ENCODE measurements around the gene FARP1. TPM values are rescaled to one million over a fixed set of nuclear protein-coding genes. Genes with fewer than 3 reads are reported as not detected.
A peak's percentile ranks its signal among the peaks of the same experiment; 100 is the strongest.

FARP1 gene
- total and polyA plus RNA-seq, 8 donors = 11.6 to 319 (median 70.3) TPM

GRCh38 chr13:98401934-98402333 is 259.0 kb downstream of the FARP1 start:
- Histone ChIP-seq H3K4me1 (peaks cover 0 to 45% (median 15%) of the 10 kb centered on the region in 4 donors), H3K27ac (peak overlapping the region in 3 of 5 donors; percentile 8 to 74 (median 42)), H3K4me3 (no peak overlapping the region), H3K27me3 (no peaks in the 10 kb centered on the region), H3K36me3 (peaks cover 0 to 14% (median 10%) of the 10 kb centered on the region in 4 donors), H3K9me3 (no peaks in the 10 kb centered on the region)
- WGBS, 5 donors = 54 to 81% (median 70%) methylated on average over 12 to 13 of the region's 13 CpGs
- DNase-seq = peak in 1 of 2 donors; percentile 67
- TF ChIP-seq POLR2AphosphoS5 (IDR thresholded peaks at IDR 0.05) (peak in 1 of 3 donors; percentile 3), POLR2A (IDR thresholded peaks at IDR 0.05) (no peak)
- intact Hi-C loops (cut with DNase I; ENCODE audit: low total_unique reads) = no loop called here

DNA sequence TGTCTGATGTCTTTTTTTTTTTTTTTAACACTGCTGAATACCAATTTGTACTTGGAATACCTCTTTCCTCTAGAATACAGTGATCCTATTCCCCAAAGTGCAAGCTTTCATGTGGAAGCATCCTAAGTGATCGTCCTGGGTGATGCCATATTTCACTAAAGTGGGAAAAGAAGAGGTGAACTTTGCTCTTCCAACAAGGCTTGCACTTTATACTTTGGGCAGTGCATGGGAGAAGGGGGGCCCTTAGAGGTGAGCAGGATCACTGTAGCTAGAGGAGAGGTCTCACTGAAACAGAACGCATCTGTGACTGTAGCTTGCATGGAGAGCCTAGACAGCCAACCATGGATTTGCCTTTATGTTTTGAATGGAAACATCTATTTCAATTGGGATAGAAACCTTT is 260.2 kb downstream of the FARP1 start:
- Histone ChIP-seq H3K36me3 (peaks cover 0 to 14% (median 10%) of the 10 kb centered on the region in 4 donors), H3K27me3 (no peaks in the 10 kb centered on the region), H3K9me3 (no peaks in the 10 kb centered on the region), H3K27ac (no peak overlapping the region), H3K4me1 (peaks cover 0 to 41% (median 13%) of the 10 kb centered on the region in 4 donors), H3K4me3 (no peak overlapping the region)
- intact Hi-C loops (cut with DNase I; ENCODE audit: low total_unique reads) = no loop called here
- 89 to 99% (median 94%) methylated on average over 2 of the region's 2 CpGs for WGBS, 5 donors
- TF ChIP-seq EP300 (IDR thresholded peaks at IDR 0.05) (no peak), POLR2AphosphoS5 (IDR thresholded peaks at IDR 0.05) (no peak), POLR2A (IDR thresholded peaks at IDR 0.05) (no peak)
- TF ChIP-seq, protein P1, sequence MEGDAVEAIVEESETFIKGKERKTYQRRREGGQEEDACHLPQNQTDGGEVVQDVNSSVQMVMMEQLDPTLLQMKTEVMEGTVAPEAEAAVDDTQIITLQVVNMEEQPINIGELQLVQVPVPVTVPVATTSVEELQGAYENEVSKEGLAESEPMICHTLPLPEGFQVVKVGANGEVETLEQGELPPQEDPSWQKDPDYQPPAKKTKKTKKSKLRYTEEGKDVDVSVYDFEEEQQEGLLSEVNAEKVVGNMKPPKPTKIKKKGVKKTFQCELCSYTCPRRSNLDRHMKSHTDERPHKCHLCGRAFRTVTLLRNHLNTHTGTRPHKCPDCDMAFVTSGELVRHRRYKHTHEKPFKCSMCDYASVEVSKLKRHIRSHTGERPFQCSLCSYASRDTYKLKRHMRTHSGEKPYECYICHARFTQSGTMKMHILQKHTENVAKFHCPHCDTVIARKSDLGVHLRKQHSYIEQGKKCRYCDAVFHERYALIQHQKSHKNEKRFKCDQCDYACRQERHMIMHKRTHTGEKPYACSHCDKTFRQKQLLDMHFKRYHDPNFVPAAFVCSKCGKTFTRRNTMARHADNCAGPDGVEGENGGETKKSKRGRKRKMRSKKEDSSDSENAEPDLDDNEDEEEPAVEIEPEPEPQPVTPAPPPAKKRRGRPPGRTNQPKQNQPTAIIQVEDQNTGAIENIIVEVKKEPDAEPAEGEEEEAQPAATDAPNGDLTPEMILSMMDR (IDR thresholded peaks at IDR 0.05) = no peak
- no peak for DNase-seq

- Histone ChIP-seq H3K4me3 (no peak overlapping the region), H3K27me3 (no peaks in the 10 kb centered on the region), H3K4me1 (peaks cover 0 to 29% (median 11%) of the 10 kb centered on the region in 4 donors), H3K27ac (peak overlapping the region in 1 of 5 donors; percentile 16), H3K36me3 (peaks cover 0 to 24% (median 12%) of the 10 kb centered on the region in 4 donors), H3K9me3 (no peaks in the 10 kb centered on the region)
- no peak for TF ChIP-seq POLR2A (IDR thresholded peaks at IDR 0.05)
- no peak for TF ChIP-seq POLR2AphosphoS5 (IDR thresholded peaks at IDR 0.05)
- TF ChIP-seq EP300 (IDR thresholded peaks at IDR 0.05) = no peak
- TF ChIP-seq, protein P1 (IDR thresholded peaks at IDR 0.05) = no peak
- intact Hi-C loops (cut with DNase I; ENCODE audit: low total_unique reads) = no loop called here
- peak in 1 of 2 donors; percentile 61 for DNase-seq
- 56 to 69% (median 64%) methylated on average over 7 of the region's 7 CpGs for WGBS, 5 donors
Measured at GRCh38 chr13:98405107-98405571, 262.2 kb downstream of the FARP1 start.

GRCh38 chr13:98405690-98406344 is 262.9 kb downstream of the FARP1 start:
- Histone ChIP-seq H3K4me3 (no peak overlapping the region), H3K27me3 (no peaks in the 10 kb centered on the region), H3K36me3 (peaks cover 0 to 25% (median 14%) of the 10 kb centered on the region in 4 donors), H3K27ac (no peak overlapping the region), H3K4me1 (peaks cover 0 to 23% (median 11%) of the 10 kb centered on the region in 4 donors), H3K9me3 (no peaks in the 10 kb centered on the region)
- intact Hi-C loops (cut with DNase I; ENCODE audit: low total_unique reads) = no loop called here
- 37 to 54% (median 49%) methylated on average over 8 of the region's 8 CpGs for WGBS, 5 donors
- DNase-seq = no peak
- TF ChIP-seq, protein P1 (IDR thresholded peaks at IDR 0.05) = no peak
- TF ChIP-seq EP300 (IDR thresholded peaks at IDR 0.05) (no peak), POLR2A (IDR thresholded peaks at IDR 0.05) (no peak), POLR2AphosphoS5 (IDR thresholded peaks at IDR 0.05) (no peak)

GRCh38 chr13:98406427-98406826 is 263.5 kb downstream of the FARP1 start:
- no peaks in the 10 kb centered on the region for H3K27me3 ChIP-seq
- H3K9me3 ChIP-seq = no peaks in the 10 kb centered on the region
- 63 to 77% (median 70%) methylated on average over 7 to 9 of the region's 9 CpGs for WGBS, 5 donors
- peak overlapping the region in 2 of 5 donors; percentile 9 to 13 for H3K27ac ChIP-seq
- peaks cover 0 to 24% (median 11%) of the 10 kb centered on the region in 4 donors for H3K4me1 ChIP-seq
- H3K4me3 ChIP-seq = no peak overlapping the region
- peaks cover 0 to 25% (median 20%) of the 10 kb centered on the region in 4 donors for H3K36me3 ChIP-seq
- peak in 1 of 2 donors; percentile 44 for DNase-seq
- TF ChIP-seq POLR2A (IDR thresholded peaks at IDR 0.05) = no peak
- no peak for TF ChIP-seq POLR2AphosphoS5 (IDR thresholded peaks at IDR 0.05)
- TF ChIP-seq EP300 (IDR thresholded peaks at IDR 0.05) = no peak
- TF ChIP-seq, protein P1 (IDR thresholded peaks at IDR 0.05) = no peak
- intact Hi-C loops (cut with DNase I; ENCODE audit: low total_unique reads) = no loop called here
